Measurements from ENCODE around the gene DIRAS1. TPM values are rescaled to one million over a fixed set of nuclear protein-coding genes. Genes with fewer than 3 reads are reported as not detected.

The DIRAS1 gene
- total RNA-seq, 1 donor from 2014 or later = 1.6 TPM

Other genes with a start within 250 kb of the DIRAS1 start
- 5.7 TPM for gene GADD45B, start 245.2 kb downstream of the DIRAS1 start, total RNA-seq
- 1.6 TPM for gene GNG7, start 18.7 kb downstream of the DIRAS1 start, total RNA-seq
- 8.4 TPM for gene SLC39A3, start 18.6 kb upstream of the DIRAS1 start, total RNA-seq
- gene SGTA, start 61.9 kb upstream of the DIRAS1 start, total RNA-seq = 25.6 TPM
- gene THOP1, start 64.1 kb upstream of the DIRAS1 start, total RNA-seq = 34.4 TPM
- 8.4 TPM for gene ZNF554, start 98.5 kb upstream of the DIRAS1 start, total RNA-seq
- 15.7 TPM for gene ZNF555, start 120.1 kb upstream of the DIRAS1 start, total RNA-seq
- gene ZNF556, start 146.0 kb upstream of the DIRAS1 start, total RNA-seq = 19.3 TPM
- 4.2 TPM for gene ZNF57, start 179.6 kb upstream of the DIRAS1 start, total RNA-seq
- gene ZNF77, start 223.6 kb upstream of the DIRAS1 start, total RNA-seq = 8.4 TPM